ENCODE results near the gene ISY1.

The ISY1 gene

DNA sequence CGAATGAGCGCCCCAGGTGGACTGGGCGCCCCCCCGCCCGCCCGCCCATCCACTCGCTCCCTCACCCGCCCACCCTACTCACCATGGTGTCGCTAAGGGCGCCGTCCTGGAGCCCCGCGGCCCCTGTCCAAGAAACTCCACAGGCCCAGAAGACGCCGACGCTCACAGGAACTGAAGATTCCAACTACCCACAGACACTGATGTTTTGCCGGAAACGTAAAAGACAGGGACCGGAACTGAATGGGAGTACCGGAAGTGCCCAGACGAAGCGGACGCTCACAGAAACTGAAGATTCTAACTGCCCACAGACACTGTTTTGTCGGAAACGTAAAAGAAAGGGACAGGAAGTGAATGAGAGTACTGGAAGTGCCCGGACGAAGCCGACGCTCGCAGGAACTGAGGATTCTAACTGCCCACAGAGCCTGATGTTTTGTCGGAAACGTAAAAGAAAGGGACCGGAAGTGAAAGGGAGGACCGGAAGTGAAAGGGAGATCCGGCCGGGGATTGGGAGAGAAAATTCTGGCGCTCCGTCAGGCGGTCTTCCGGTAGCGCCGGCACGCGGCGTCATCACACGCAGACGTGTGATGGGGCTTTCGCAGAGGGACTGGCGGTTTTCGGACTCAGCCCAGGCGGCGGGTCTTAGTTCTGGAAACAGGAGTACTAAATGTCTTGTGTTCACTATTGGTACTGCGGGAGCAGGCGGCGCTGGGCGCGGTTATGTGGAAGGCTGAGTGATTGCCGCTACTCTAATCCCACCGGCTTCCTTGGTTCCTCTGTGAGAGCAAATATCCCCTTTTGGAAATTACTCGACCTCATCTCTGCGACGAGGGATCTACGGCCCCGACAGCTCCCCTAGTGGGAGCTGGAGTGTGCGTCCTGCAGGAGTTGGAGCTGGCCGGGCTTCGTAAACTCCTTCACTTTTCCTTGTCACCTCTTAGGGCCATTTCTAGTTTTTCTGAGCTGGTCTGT, at the start of gene ISY1:
Gene ISY1, minus strand, starts transcription at position 173 of the 969 bp plus-strand sequence. Its CDS starts 88 bp downstream, at position 85.
- TF ChIP-seq ARNT (IDR thresholded peaks at IDR 0.05): no peak
- TF ChIP-seq ELF4 (IDR thresholded peaks at IDR 0.05): peak; percentile 92
- TF ChIP-seq, protein P1, sequence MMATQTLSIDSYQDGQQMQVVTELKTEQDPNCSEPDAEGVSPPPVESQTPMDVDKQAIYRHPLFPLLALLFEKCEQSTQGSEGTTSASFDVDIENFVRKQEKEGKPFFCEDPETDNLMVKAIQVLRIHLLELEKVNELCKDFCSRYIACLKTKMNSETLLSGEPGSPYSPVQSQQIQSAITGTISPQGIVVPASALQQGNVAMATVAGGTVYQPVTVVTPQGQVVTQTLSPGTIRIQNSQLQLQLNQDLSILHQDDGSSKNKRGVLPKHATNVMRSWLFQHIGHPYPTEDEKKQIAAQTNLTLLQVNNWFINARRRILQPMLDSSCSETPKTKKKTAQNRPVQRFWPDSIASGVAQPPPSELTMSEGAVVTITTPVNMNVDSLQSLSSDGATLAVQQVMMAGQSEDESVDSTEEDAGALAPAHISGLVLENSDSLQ (IDR thresholded peaks at IDR 0.05): peak; percentile 86
- TF ChIP-seq SUZ12 (IDR thresholded peaks at IDR 0.05): no peak
- TF ChIP-seq NFRKB (IDR thresholded peaks at IDR 0.05): peak; percentile 66
- TF ChIP-seq CTBP1 (IDR thresholded peaks at IDR 0.05; ENCODE audit: borderline replicate concordance): peak; percentile 74
- TF ChIP-seq FOXK2 (IDR thresholded peaks at IDR 0.05): no peak
- peak; percentile 95 for TF ChIP-seq L3MBTL2 (conservative IDR thresholded peaks at IDR 0.05)
- CTCF ChIA-PET: interaction anchor here (0.6 to 3.0 kb wide), 5 partner anchors 39 to 361 kb away, joined by 3 to 17 read pairs (median 5); partner anchors contain the start of genes COPG1 and RAB43
- POLR2A ChIA-PET: interaction anchor here (0.6 to 2.7 kb wide), 9 partner anchors 21 to 191 kb away, joined by 3 to 15 read pairs (median 4); partner anchors contain the start of genes CNBP, COPG1 and RAB43
- DNase-seq (ENCODE audit: extremely low spot score): peak; percentile 92

- no peak for TF ChIP-seq ARNT (IDR thresholded peaks at IDR 0.05)
- no peak for TF ChIP-seq FOXA1 (IDR thresholded peaks at IDR 0.05)
- ChIA-PET CTCF (no interaction called here), POLR2A (no interaction called here)
- no peak for DNase-seq (ENCODE audit: extremely low spot score)
Measured at GRCh38 chr3:129207479-129207878, 46.6 kb upstream of the ISY1 start.

DNA sequence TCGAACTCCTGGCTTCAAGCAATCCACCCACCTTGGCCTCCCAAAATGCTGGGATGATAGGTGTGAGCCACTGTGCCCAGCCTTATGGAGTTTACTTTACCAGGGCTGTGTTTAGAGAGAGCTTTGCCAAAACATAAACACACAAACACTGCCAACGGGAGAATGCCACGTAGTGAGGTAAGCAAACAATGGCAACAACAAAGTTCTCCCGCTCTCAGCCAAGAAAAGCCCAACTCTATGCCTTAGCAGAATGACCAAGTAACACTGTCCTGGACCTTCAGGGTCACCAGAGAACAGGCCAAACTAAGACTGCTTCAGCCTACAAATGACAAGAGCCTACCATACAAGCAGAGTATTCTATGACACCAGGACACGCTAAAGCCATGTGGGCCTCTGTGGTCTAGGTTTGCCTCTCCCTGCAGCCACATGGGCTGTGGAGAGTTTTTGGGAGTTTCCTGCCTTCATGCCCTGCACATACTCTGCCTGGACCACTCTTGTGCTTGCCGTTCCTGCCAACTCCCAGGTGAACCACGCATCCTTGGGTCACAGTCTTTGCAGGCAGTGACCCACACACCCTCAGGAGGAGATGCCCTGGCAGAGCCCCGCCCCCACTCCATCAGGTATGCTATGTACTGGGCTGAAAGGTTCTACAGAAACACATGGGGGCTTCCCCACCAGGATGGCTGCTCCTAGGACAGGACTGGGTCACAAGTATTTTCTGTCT, 44.4 kb upstream of the ISY1 start:
- DNase-seq (ENCODE audit: extremely low spot score): no peak
- TF ChIP-seq, protein P1 (IDR thresholded peaks at IDR 0.05): no peak
- TF ChIP-seq CTBP1 (IDR thresholded peaks at IDR 0.05; ENCODE audit: borderline replicate concordance) (no peak), FOXA1 (IDR thresholded peaks at IDR 0.05) (no peak), NFRKB (IDR thresholded peaks at IDR 0.05) (no peak), LEF1 (IDR thresholded peaks at IDR 0.05; ENCODE audit: borderline replicate concordance) (no peak), SUZ12 (IDR thresholded peaks at IDR 0.05) (no peak), ZNF384 (IDR thresholded peaks at IDR 0.05) (no peak), TARDBP (IDR thresholded peaks at IDR 0.05) (no peak), HDGF (IDR thresholded peaks at IDR 0.05; ENCODE audit: borderline replicate concordance) (no peak), L3MBTL2 (conservative IDR thresholded peaks at IDR 0.05) (no peak), ELF4 (IDR thresholded peaks at IDR 0.05) (no peak), ARNT (IDR thresholded peaks at IDR 0.05) (no peak), BHLHE40 (IDR thresholded peaks at IDR 0.05; ENCODE audit: borderline replicate concordance) (no peak), SP1 (IDR thresholded peaks at IDR 0.05) (no peak), FOXK2 (IDR thresholded peaks at IDR 0.05) (no peak)
- ChIA-PET CTCF (no interaction called here), POLR2A (no interaction called here)

GRCh38 chr3:129204473-129204872, 43.6 kb upstream of the ISY1 start:
- no peak for TF ChIP-seq ZNF384 (IDR thresholded peaks at IDR 0.05)
- no peak for TF ChIP-seq SP1 (IDR thresholded peaks at IDR 0.05)
- no peak for TF ChIP-seq NFRKB (IDR thresholded peaks at IDR 0.05)
- TF ChIP-seq ARNT (IDR thresholded peaks at IDR 0.05): no peak
- no peak for DNase-seq (ENCODE audit: extremely low spot score)
- CTCF ChIA-PET: no interaction called here
- POLR2A ChIA-PET: no interaction called here

DNA sequence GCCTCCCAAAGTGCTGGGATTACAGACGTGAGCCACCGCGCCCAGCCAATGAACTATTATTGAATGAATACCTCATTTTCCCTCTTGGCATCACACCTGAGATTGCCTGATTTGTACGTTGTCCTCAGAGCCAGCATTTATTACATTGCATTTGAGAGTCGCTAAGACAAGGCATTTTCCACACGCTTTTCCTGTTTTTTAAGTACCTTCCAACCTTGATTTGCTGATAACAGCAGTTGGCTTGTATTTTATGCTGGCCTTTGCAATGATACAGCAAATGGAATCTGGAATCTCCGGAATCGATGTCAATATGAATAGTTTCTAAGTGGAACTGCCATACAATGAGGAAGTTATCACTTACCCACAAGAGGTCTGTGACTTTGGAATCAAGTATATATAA, 38.5 kb upstream of the ISY1 start:
- POLR2A ChIA-PET: no interaction called here
- DNase-seq (ENCODE audit: extremely low spot score): no peak
- CTCF ChIA-PET: no interaction called here
- TF ChIP-seq CTBP1 (IDR thresholded peaks at IDR 0.05; ENCODE audit: borderline replicate concordance) (no peak), L3MBTL2 (conservative IDR thresholded peaks at IDR 0.05) (no peak), ELF4 (IDR thresholded peaks at IDR 0.05) (no peak), FOXK2 (IDR thresholded peaks at IDR 0.05) (no peak)
- TF ChIP-seq, protein P1 (IDR thresholded peaks at IDR 0.05): no peak

- CTCF ChIA-PET: no interaction called here
- DNase-seq (ENCODE audit: extremely low spot score): no peak
- TF ChIP-seq SUZ12 (IDR thresholded peaks at IDR 0.05) (no peak), SP1 (IDR thresholded peaks at IDR 0.05) (no peak), HDGF (IDR thresholded peaks at IDR 0.05; ENCODE audit: borderline replicate concordance) (no peak)
- POLR2A ChIA-PET: interaction anchor here (1.0 to 2.3 kb wide), 2 partner anchors 11 to 14 kb away, joined by 4 to 13 read pairs; partner anchors contain the start of gene CNBP
Measured at GRCh38 chr3:129197321-129197720, 36.5 kb upstream of the ISY1 start.

- CTCF ChIA-PET: no interaction called here
- POLR2A ChIA-PET: interaction anchor here (2.3 kb wide), 1 partner anchor 10 kb away, joined by 13 read pairs; no protein-coding TSS in a partner anchor
- no peak for TF ChIP-seq FOXM1 (IDR thresholded peaks at IDR 0.05; ENCODE audit: borderline replicate concordance)
- TF ChIP-seq TARDBP (IDR thresholded peaks at IDR 0.05): no peak
- TF ChIP-seq, protein P1 (IDR thresholded peaks at IDR 0.05): no peak
- no peak for TF ChIP-seq BHLHE40 (IDR thresholded peaks at IDR 0.05; ENCODE audit: borderline replicate concordance)
- no peak for TF ChIP-seq ELF4 (IDR thresholded peaks at IDR 0.05)
- no peak for TF ChIP-seq FOXA1 (IDR thresholded peaks at IDR 0.05)
- no peak for TF ChIP-seq HDGF (IDR thresholded peaks at IDR 0.05; ENCODE audit: borderline replicate concordance)
- TF ChIP-seq L3MBTL2 (conservative IDR thresholded peaks at IDR 0.05): no peak
- no peak for TF ChIP-seq LEF1 (IDR thresholded peaks at IDR 0.05; ENCODE audit: borderline replicate concordance)
- no peak for TF ChIP-seq ARNT (IDR thresholded peaks at IDR 0.05)
- no peak for TF ChIP-seq NFRKB (IDR thresholded peaks at IDR 0.05)
- TF ChIP-seq FOXK2 (IDR thresholded peaks at IDR 0.05): no peak
- DNase-seq (ENCODE audit: extremely low spot score): no peak
Measured at GRCh38 chr3:129196601-129197000, 35.7 kb upstream of the ISY1 start.
